Erythroblast (primary cell): Measurements from ENCODE around the gene DTHD1.

Experiments
- GATA1 ChIP-seq: IDR thresholded peaks from 2 replicates; pipeline ENCODE4 v1.6.1; 2011; ENCODE audit warnings: low read depth, mild to moderate bottlenecking, control low read depth, low read length, moderate library complexity
- POLR2A ChIP-seq: IDR thresholded peaks from 2 replicates; pipeline ENCODE4 v1.6.1; 2011; ENCODE audit warnings: mild to moderate bottlenecking, low read length

GRCh38 chr4:36242629-36243354, 38.6 kb upstream of the DTHD1 start:
- TF ChIP-seq POLR2A, result no peak
- no peak for TF ChIP-seq GATA1
